ENCODE data around the gene MME.

- no peak for TF ChIP-seq ZBED1 (IDR thresholded peaks at IDR 0.05; ENCODE audit: borderline replicate concordance)
- no peak for TF ChIP-seq CTCF (IDR thresholded peaks at IDR 0.05 in 2 of 3, conservative IDR thresholded peaks at IDR 0.05 in 1 of 3; ENCODE audit: control insufficient read depth in 2 of 3, extremely low read depth in 1 of 3, insufficient read depth in 1 of 3, low read depth in 3 of 3, low read length in 3 of 3)
- TF ChIP-seq USF2 (IDR thresholded peaks at IDR 0.05; ENCODE audit: borderline replicate concordance, low read depth, low read length) = no peak
- no peak for TF ChIP-seq TAF1 (IDR thresholded peaks at IDR 0.05; ENCODE audit: borderline replicate concordance, low read depth, low read length)
- TF ChIP-seq EZH2 (IDR thresholded peaks at IDR 0.05; ENCODE audit: borderline replicate concordance, control insufficient read depth, low read depth, low read length) = no peak
These were observed 137.5 kb downstream of the MME start for GRCh38 chr3:155217591-155217990.

All from GM12878 (cell line).